Right lobe of liver (tissue), 4 donors: ENCODE results near the gene ADA.

Experiments used
- POLR2A ChIP-seq: fragments of 450-650 bp; IDR thresholded peaks from one replicate; pipeline ENCODE4 v1.6.1; 2017; ENCODE audit warnings: antibody characterized with exemption, mild to moderate bottlenecking
- TF ChIP-seq, protein P1 (sequence below), 4 donors: fragments of 200-600 bp in 3 of 4; fragments of 450-650 bp in 1 of 4; IDR thresholded peaks; one replicate each; pipeline versions ENCODE4 v1.5.1 to v1.8.0; 2016 to 2022; ENCODE audit warnings: antibody characterized with exemption in 4 of 4, mild to moderate bottlenecking in 2 of 4
- donor health status: DM: no; HTN: no; CAD: no.
- donor health status: DM: no; HTN: no; CAD: no.
- donor health status: DM: no; HTN: yes; CAD: no.

DNA sequence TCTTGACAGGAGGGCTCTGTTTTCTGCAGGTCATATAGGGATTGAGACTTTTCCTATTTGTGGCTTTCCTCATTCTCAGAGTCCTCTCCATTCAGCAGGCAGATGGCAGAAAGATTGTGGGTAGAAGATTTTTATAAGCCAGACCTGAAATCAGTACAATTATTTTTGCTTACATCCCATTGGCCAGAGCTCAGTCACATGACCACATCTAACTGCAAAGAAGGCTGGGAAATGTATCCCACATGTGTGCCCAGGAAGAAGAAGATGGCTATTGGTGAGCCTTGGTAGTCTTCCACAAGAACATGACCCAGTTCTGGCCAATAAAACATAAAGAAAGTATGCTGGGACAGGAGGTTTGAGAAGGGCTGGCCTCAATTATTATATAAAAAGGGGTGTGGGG, 42.1 kb upstream of the ADA start:
- TF ChIP-seq, protein P1, sequence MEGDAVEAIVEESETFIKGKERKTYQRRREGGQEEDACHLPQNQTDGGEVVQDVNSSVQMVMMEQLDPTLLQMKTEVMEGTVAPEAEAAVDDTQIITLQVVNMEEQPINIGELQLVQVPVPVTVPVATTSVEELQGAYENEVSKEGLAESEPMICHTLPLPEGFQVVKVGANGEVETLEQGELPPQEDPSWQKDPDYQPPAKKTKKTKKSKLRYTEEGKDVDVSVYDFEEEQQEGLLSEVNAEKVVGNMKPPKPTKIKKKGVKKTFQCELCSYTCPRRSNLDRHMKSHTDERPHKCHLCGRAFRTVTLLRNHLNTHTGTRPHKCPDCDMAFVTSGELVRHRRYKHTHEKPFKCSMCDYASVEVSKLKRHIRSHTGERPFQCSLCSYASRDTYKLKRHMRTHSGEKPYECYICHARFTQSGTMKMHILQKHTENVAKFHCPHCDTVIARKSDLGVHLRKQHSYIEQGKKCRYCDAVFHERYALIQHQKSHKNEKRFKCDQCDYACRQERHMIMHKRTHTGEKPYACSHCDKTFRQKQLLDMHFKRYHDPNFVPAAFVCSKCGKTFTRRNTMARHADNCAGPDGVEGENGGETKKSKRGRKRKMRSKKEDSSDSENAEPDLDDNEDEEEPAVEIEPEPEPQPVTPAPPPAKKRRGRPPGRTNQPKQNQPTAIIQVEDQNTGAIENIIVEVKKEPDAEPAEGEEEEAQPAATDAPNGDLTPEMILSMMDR (IDR thresholded peaks at IDR 0.05) = no peak
- no peak for TF ChIP-seq POLR2A
